Nucleus accumbens (tissue), 56 donors: ENCODE results near the gene ZIC1.

Experiments
- DNase-seq, 56 donors: peaks; one replicate each; lab custom pipeline; 2025; lab: John Stamatoyannopoulos, UW

Gene ZIC1

DNA sequence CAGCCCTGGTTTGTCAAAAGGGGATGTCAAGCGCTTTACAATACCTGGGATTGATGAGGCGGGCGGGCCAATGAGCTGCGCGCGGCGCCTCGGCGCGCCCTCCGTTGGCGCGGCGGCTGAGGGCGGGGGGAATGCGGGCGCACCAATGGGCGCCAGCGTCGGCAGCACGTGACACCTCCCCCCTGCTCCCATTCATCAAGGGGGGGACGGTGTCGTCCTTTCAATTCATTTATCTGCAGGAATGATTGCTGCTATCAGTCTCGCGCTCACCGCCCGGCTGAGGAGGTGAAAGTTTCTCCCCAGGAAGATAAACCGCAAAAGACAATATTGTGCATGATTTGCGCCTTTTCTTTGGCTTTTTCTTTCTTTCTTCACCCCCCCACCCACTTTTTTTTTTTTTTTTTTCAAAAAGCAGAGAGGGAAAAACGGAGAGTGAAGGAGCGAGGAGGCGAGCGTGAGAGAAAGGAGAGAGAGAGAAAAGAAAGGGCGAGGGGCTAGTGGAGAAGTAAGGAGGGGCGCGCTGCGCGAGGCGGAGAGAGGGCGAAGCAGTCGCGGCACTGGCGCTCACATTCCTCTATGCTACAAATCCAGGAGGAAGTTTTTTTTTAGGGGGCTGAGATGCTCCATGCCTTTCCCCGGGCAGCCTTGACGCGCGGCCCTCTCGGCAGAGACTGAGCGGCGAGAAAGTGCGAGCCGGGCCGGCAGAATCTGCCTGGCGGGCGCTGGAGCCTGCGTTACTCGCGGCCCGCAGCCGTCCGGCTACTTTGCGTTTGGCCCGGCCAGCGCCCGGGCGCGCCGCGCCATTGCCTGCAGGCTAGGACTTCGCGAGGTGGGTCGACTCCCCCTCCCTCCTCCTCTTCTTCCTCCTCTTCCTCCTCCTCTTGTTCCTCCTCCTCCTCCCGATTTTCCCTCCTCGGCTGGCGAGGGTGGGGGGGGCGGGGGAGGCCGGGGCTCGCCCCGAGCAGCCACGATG lies at the start of gene ZIC1:
Gene ZIC1 (plus strand): TSS at position 223 of the 973 bp plus-strand sequence. CDS start 748 bp downstream, at position 971.
- peak in 51 of 56 donors; percentile 21 to 86 (median 71) for DNase-seq

DNA sequence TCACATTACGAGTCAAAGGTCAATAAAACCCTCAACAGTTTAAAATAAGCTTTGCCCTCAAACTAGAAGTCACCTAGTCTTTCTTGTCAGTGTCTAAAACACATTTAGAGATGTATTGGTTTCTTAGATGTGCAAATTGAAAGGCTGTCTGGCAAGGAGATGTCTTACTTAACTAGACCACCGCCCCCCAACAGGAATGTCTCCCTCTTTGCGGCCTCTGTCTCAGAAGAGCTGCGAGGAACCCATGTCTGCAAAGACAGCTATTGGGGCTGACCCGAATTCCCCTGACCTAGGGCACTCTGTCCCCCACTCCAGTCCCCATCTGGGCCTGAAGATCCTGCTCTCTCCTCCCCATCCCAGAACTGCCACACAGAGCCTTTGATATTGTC lies 49.1 kb upstream of the ZIC1 start:
- DNase-seq, result no peak

DNA sequence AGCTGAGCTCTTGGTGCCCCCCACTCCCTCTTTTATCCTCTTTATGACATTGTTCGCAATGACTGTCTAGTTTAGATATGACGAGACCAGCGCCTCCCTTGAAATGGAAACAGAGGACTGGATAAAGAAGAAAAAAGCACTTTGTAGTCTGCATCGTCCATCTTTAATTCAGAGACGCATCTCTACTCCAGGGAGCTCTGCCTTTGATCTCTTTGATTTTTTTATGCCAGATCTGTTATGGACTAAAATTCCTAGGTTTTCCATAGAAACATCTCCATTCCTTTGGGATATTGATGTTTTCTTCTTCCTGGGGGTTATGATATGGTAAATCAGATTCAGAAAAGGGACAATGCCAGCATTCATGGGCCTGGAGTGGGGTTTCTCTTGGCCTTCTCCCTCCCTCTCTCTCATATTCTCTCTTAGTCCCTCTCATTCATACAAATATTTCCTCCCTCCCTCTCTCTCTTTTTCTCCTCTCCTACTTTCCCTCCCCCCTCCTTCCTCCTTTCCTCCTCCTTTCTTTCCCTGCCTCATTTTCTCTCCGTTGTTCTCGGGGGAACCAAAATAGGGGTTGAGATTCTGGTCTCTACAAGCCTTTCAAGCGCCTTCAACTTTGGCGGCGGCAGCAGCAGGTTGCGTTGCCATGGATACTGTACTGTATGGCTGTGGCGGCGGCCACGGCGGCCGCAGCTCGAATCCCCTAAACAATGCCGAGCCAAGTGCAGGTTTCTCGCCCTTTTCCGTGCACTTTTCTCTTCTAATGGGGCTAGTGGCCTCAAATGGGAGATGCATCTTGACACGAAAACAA lies 48.3 kb upstream of the ZIC1 start:
- no peak for DNase-seq

DNA sequence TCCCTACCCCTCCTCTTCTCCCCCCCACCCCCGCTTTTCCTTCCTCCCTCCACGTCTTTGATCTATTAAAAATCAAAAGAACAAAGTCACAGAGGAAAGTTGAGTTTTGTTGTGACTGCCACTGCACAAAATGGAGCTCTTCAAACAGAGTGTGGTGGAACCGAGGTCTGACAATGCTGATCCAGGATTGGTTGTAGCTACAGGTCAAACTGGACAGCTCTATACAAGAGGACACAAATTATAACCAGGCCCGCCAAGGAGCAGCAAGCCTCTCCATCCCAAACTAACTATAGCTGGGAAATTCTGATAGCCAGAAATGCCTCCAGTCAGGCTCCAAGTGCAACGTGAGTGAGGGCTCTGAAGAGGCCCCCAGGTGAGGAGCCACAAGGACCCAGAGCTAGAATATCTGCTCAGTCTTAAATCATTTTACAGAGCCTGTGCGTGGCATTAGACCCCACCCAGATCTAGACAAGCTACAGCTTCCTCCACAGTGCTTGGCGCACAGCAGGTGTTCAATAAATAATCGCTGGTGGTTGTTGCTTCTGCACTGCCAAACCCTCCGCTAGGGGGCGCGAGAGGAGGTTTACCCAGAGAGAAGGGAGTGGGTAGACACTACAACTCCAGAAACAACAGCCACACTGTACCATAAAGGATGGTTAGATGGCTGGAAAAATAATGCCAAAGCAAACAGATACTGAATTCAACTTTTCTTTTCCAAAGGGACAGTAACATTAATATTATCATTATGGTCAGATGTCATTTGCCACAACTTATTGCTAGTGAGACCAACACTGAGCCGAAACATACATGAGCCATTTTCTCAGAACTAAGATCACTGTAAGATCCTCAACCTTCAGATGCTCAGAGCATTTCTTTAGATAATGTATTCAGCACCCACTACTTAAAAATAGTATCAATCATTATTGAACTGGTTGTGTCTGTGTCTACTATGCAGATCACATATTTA lies 47.4 kb upstream of the ZIC1 start:
- peak in 8 of 56 donors; percentile 3 to 22 (median 18) for DNase-seq

DNA sequence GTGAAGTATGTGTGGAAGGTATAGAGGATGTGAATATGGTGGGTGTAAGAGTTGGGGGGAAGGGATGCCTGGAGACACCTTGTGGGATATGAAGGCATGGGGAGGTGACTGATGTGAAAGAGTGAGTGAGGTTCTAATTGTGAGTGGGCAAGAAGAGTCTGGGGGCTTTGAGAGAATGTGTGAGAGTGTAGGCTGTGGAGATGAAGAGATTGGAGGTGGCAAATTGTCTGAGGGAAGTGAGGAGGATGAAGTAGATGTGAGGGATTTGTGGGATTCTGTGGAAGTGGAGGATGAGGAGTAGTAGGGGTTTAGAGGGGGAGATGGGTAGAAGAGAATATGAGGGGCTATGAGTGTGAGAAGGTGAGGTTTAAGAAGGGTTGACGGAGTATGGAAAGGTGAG lies 44.4 kb upstream of the ZIC1 start:
- DNase-seq, result no peak

DNA sequence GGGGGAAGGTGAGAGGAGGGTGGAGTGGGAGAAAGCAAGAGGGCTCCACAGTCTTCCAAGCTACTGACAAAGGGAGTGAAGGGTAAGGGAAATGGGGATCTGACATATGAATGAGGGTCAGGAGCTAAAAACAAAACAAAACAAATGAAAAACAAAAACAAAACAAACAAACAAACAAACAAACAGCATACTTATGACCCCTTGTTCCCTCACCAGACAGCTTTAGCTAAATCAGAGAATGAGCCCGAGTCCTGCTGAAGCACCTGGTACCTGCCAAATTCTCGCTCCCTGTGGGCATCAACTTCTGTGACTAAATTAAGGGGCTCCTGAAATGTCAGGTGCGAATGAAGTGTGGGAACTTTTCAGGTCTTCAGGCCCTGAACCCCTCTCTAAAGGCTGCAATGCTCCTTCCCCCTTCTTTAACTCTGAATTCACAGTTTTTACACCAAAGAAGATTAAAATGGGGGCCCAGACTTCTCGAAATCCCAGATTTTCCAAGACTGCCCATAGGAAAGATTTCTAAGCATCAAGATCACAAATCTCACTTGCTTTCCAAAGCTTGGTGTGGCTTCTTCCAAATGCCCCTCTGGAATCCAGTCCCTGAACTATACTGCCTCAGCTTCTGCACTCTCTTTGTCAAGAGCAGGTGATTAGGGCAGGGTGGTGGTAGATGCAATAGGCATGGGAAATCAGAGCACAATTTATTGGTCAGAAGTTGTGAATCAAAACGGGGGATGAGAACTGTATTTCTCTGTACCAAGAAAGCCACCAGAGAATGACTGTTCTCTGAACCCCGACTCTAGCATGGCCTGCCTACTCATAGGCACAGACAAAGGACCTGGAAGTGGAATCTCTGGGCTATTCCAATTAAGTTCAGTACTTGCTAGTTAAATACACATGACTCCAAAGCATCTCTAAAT lies 43.7 kb upstream of the ZIC1 start:
- DNase-seq, result no peak

DNA sequence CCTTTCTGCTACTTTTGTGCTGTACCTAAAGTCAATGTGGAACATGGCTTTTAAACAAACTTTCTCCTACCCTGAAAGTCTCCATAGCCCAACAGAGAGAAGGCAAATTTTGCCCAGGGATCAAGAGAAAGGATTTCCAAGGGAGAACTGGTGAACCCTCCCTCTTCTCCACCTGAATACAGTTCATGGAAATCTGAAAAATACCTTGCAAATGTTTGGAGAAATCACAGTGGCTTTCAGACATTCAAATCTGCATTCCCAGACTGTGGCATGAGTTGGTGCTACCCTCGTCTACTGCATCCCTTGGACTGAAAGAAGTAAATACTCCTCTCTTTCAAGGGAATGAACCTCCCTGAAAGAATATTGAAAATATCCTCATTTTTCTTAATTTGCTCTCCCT lies 41.5 kb upstream of the ZIC1 start:
- DNase-seq, result no peak

DNA sequence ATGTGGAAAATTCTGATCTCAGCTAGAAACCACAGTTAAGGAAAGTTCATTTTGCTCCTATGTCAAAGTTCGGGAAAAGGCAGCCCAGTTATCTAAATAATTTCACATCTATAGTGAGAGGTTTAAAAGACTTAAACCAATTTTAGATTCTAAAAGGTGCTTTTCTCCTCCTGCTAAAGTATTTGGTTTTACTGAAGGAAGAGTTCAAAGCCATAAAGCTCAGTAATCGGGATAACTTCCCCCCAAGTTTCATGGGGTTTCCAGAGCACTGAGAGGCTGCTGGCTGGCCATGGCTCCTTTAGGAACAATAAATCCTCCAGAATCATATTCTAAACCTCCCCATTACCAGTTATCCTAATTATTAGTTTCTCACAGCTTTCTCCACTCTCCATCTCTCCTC lies 41.0 kb upstream of the ZIC1 start:
- DNase-seq, result no peak

DNA sequence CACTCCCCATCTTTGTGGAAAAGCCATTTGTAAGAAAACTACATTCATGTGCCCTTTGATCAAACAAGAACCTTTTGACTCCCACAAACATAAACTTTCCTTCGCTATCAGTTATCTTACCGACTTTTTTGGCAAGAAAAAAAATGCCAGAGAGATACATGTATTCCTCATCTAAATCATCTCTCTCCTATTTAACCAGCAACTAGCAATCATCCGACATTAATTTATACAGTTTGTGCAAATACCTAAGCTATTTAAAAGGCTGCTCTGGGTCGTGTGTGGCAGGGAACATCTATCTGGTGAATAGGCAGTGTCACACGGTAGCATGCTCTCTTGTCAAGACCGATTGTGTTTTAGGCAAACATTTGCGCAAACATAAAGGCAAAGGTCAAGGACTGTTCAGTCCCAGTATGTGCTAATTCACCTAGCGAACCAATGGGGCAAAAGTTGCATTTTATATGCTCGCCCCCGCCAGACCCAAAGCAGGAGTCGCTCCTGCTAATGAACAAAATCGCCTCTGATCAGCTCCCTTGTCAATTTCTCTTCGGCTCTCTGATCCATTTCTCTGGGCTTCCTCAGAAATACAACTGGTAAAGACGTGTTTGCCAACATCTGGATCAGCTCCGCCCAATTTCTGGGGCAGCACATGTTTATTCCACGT lies 40.5 kb upstream of the ZIC1 start:
- DNase-seq, result no peak

DNA sequence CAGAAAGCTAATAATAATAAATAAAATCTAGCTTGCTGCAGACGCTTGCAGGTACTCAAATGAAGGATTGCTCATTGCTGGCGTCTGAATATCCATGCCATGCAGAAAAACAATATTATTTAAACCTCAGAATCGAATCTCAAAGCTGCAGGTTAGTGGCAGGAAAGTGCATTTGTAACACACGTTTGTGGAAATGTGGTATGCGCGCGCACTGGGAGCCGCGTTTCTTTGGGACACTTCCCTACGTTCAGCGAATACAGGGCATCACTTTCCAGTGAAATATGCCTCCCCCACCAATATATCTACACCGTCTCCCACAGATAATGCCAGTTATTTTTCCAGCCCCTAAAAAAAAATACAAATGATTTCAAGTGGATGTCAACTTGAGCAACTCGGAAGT lies 39.9 kb upstream of the ZIC1 start:
- DNase-seq, result no peak

DNA sequence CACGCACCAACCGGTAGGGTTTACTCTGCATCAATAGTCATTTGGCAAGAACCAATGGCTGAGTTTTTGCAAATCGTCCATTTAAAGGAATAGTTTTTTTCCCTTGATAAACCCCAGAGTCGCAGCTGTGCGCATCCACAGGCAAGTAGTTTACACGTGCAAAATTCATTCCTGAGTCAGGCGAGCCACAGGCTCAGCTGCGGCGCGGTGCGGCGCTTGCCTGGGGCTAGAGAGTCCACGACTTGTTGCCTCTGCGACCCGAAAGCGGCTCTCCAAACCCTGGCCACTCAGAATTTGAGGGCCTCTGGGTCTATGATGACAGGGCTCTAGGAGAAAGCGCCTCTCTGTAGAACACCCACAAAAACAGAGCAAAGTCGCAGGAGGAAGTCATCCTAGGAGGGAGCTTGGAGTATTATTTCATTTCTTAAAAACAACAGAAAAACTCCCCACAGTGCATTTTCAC lies 39.5 kb upstream of the ZIC1 start:
- DNase-seq, result no peak

DNA sequence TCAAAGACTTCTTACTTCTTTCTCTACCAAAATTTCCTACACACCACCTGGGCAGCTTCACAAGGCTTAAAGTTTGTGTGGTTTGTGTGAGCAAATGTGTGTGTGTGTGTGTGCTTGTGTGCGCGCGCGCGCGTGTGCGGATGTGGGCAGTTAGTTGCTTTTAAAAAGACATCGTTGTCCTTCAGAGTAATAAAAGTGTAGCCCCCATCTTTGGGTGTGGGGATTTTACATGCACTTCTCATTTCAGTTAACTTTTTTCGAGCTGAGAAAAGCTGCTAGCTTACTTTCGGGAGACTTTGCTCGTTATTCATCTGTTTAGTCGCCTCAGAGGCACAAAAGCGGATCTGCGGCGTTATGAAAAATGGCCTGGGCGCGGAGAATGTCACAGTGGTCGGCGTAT lies 38.8 kb upstream of the ZIC1 start:
- DNase-seq, result no peak

DNA sequence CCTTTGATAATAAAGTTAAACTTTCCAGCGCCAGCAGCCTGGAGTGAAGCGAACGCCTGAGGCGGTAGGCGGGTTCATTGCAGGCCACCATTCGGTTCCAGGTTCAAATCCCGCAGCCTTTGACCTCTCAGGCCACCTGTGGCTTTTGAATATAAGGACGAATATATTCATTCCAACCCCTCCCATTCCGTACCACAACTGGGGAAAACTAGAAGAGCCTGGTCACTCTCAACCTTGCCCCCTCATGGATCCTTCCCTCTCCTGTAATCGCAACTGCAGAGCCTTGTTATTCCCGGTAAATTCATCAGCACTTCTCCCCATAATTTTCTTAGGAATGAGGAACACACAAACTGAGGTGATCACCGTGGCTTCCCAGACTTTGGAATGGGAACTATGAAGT lies 38.0 kb upstream of the ZIC1 start:
- no peak for DNase-seq

DNA sequence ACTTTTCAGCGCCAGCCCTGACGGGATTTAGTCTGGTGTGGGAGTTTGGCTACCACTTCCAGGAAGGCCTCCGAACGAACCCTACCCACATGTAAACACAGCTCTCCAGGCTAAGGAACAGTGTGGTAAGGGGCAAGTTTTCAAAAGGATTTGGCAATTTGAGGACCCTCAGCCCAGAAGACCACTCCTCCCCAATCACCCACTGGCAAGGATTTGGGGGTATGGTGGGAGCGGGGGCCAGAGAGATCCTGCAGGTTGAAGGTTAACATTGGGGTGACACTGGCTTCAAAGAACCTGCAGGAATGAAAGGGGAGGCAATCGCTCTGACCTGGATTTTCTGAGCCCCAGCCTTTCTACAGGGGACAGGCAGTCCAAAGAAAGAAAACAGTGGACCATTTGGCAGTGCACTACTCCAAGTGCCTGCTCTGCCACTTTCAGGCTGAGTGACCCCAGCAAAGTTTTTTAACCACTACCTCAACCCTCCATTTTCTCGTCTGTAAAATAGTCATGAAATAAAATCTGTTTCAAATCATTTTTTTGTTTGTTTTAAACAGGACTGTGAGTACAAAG lies 37.3 kb upstream of the ZIC1 start:
- DNase-seq, result no peak

DNA sequence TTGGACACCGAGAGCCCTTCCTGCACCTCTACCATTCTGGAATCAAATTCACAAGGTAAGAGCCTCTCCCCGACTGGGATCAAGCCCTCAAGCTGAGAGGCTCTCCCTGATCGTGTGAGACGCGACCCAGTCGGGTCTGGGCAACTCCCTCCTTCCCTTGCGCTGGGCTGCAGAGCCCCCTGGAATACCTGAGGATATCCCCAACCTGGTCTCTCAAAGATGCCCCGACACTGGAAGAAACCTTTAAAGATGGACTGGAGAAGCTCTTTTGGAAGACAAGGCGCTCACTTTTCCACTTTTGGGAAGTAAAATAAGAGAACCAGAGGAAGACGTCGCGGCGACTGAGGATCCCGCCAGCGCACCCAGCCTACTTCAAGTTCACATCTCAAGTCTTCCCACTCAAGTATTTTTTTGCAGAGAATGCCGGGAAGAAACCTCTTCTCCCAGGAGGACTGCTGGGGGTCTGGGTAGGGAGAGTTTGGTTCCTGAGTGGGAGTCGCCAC lies 36.6 kb upstream of the ZIC1 start:
- DNase-seq, result no peak

DNA sequence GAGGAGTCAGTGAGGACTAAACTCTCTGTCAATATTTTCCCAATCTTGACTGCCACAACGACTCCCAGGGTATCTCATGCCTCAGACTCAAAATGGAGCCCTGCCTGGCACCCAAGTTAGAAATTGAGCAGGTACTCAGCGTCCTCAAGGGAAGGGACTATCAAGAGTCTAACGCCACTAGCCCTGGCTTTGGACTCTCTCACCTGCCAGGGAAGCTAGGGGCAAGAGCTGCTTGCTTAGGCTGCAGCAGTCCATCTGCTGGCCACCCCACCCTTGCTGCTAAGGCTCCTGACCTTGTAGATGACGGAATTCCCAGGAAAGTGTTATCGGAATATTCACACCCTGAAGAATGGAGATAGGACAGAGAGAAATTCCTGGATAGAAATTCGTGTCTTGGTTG lies 35.9 kb upstream of the ZIC1 start:
- no peak for DNase-seq

DNA sequence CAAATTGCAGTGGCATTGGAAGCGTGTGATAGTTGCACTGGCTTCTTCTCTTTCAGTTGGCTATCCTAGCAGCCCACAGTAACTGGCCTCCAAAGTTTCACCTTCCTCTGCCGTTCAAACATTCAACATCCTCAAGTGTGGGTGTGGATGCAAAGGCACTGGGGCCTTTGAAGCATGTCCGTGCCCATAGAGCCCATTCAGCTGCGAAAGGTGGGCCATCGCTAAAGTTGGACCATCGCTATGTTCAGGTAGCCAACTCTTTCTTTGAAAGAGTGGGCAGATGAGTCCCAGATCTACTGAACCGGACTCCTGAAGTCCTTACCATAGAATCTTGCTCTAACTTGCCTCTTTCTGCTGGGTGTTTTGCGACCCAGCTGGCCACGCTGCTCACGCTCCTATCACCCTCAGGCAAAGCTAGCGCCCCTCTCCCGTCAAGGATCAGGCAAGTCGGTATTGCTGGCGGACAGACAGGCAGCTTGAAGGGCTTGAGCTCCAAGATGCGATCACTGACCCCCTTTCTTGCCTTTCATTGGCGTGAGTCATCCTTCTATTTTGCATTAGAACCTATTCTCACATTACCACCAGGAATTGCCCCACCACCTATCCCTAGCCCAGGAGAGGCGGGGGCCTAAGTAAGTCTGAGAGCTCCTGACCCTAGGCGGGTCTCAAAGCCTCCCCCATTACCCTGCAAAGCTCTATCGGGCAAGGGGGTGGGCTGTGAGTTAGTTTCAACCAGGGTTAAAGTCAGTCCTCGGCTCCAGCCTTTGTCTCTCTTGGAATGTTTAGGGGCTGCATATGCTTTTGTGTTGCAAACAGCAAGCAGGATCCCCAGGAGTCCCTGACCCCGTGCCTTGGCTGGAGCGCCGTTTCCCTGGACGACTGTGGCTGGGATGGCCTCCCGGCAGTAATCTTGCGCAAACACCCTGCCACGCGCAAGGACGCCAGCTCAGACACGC lies 31.5 kb upstream of the ZIC1 start:
- DNase-seq, result peak in 8 of 56 donors; percentile 9 to 61 (median 28)
